GM19099 (cell line): ENCODE data around the gene HELT.

Experiments used
- POLR2A ChIP-seq: IDR thresholded peaks from 3 replicates; pipeline ENCODE4 v1.6.1; 2011; ENCODE audit warnings: low read depth; ENCODE audit not compliant: insufficient read length; ENCODE audit errors: extremely low read depth

HELT gene

DNA sequence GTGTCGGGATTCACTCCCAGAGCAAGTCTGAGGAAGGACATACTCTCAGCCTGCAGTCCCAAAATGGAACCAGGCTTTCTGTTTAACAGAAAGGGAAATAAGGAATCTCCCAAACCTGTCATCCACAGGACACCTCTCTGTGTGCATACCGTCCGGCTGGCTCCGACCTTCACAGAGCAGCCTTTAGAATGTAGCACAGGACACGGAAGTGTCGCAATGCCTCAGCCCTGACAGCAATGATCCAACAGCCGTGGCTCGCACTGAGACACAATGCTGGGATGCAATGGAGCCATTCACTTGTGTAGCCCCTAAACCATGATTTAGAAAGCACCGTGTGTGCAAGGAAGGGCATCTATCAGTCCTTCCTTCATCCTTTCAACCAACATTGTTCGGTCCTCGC, 15.5 kb upstream of the HELT start:
- no peak for TF ChIP-seq POLR2A

- no peak for TF ChIP-seq POLR2A
Observed at GRCh38 chr4:185003596-185004351, 14.5 kb upstream of the HELT start.

DNA sequence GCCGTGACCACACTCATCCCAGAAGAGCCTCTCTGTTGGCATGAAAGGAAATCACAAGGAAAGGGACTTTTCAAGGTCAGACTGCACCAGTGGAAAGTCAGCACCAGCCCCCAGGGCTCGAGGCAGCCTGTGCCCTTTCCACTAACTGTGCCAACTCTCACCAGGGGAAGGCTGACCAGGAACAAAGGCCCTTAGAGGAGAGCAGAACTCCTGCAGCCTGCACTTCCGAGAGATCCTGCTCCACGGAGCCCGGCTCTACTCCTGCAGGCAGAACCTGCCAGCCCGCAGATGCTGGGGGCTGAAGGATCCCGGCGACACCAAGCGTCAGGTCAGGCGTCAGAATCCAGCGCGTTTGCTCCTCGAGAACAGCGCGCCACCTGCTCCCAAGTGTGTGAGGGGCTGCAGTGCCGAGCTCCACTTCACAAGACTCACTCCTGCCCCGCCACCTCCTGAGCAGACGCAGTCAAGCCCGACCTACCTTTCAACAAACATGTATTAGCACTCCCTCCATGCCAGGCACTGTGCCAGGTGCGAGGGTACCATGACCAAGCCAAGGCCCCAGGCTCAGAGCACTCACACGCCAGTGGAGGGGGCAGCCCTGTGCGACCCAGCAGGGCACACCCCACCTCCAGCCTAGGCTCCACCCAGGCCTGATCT, 13.6 kb upstream of the HELT start:
- no peak for TF ChIP-seq POLR2A

- TF ChIP-seq POLR2A, result no peak
Observed at GRCh38 chr4:185005219-185005819, 13.0 kb upstream of the HELT start.

DNA sequence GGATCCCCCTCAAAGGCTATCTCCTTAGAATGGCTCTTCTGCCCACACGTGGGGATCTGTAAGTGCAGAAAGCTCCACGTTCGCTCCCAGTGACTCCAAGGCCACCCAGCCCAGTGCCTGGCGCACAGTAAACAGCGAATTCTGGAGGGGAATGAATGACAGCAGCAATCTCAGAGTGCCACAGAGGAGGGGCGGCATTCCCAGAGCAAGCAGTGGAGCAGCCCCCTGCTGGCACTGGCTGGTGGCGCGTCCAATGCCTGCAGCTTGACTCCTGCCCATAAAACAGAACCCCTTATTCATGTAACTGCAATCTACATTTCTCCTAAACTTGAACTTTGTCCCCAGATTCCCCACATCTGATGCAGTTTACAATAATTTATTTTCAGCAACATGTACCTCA, 6.9 kb upstream of the HELT start:
- no peak for TF ChIP-seq POLR2A

GRCh38 chr4:185013417-185014125, 4.7 kb upstream of the HELT start:
- TF ChIP-seq POLR2A, result no peak

DNA sequence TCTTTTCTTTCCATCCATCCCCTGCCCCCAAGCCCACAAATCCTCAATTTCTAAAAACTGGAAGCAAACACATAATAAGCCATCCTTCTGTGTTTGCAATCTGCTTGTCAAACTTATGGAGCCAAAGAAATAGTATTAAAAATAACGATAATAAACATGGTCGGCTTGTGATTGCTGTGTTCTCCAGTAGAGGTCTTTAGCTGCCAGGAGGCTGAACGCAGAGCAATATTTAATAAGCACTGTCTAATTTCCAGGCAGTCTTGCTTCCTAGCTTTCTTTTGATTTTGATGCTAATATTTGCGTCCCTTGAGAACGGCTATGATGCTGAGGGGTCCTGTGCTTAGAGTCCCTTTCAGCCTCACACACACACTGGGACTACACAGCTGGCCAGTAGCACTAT, 3.2 kb upstream of the HELT start:
- no peak for TF ChIP-seq POLR2A

- TF ChIP-seq POLR2A, result no peak
Observed at GRCh38 chr4:185016101-185016940, 2.0 kb upstream of the HELT start.

GRCh38 chr4:185016946-185017758, 1.1 kb upstream of the HELT start:
- TF ChIP-seq POLR2A, result no peak

DNA sequence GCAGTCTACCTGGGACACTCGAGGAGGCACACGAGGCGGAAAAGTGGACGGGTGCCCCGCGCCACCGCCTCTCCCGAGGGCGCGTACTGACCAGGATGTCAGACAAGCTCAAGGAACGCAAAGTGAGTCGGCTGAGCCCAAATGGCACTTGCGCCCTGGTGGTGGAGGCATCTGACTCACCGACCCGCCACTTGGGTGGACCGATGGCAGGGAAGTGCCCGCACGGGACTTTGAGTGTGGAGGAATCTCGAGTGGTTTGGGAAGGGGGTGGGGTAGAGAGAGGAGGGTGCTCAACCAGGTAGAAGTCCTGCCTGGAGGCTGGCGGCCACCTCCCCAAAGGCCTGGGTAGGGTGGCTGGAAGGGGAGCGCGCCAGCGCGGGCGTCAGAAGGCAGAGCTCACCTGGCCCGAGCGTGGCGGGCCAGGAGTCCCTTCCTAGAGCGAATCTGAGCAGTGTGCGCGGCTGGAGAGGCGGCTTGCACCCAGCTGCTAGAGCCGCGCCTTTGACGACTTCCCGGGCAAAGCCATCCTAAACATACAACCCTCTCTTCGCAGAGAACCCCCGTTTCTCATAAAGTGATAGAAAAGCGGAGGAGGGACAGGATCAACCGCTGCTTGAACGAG, 655 bp downstream of the HELT start:
- no peak for TF ChIP-seq POLR2A

DNA sequence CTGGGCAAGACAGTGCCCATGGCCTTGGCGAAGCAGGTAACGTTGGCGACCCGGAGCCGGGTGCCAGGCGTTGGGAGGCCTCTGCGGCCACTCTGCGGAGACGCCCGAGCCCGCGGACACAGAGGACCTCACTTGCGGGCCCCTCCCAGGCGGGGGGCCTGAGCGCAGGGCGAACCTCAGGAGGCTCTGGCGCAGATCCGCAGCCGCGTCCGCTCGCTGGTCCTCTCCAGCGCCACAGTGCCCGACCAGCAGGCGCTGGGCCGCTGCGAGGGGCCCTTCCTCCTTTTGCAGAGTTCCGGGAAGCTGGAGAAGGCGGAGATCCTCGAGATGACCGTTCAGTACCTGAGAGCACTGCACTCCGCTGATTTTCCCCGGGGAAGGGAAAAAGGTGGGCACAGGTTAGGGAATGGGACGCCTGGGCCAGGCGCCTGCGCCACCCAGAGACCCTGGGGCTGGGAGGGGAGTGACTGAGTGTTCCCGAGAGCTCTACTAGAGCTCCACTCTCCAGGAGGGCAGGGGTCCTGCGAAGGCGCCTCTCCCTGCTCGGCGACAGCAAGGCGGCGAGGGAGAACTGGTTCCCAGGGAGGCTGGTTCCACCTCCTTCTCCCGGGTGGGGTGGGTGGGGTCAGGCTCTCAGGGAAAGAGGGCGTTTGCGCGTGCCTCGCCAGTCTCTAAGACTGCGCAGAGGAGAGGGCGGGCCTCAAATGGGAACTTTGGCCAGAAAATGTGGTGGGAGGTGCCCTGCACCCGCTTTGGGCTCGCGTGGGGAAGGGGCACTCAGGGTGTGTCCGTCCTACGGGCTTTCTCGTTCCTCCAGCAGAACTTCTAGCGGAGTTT, 1.4 kb downstream of the HELT start:
- no peak for TF ChIP-seq POLR2A

DNA sequence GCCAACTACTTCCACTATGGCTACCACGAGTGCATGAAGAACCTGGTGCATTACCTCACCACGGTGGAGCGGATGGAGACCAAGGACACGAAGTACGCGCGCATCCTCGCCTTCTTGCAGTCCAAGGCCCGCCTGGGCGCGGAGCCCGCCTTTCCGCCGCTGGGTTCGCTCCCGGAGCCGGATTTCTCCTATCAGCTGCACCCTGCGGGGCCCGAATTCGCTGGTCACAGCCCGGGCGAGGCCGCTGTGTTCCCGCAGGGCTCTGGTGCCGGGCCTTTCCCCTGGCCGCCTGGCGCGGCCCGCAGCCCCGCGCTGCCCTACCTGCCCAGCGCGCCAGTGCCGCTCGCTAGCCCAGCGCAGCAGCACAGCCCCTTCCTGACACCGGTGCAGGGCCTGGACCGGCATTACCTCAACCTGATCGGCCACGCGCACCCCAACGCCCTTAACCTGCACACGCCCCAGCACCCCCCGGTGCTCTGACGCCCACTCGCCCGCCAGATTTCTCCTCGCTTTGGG, 2.1 kb downstream of the HELT start:
- no peak for TF ChIP-seq POLR2A
